GM12872 (cell line): ENCODE data around the gene MEIOB.

ENCODE experiments used
- CTCF ChIP-seq: IDR thresholded peaks from 3 replicates; pipeline ENCODE4 v1.5.1; 2011; ENCODE audit warnings: low read depth, mild to moderate bottlenecking, low read length, moderate library complexity; ENCODE audit not compliant: insufficient read depth

Gene MEIOB

GRCh38 chr16:1792836-1793577 is 79.0 kb downstream of the MEIOB start:
- TF ChIP-seq CTCF = no peak

GRCh38 chr16:1791943-1792812 is 79.8 kb downstream of the MEIOB start:
- no peak for TF ChIP-seq CTCF

- no peak for TF ChIP-seq CTCF
Observed at GRCh38 chr16:1791256-1791942, 80.6 kb downstream of the MEIOB start.

- no peak for TF ChIP-seq CTCF
Observed at GRCh38 chr16:1790611-1791255, 81.2 kb downstream of the MEIOB start.

GRCh38 chr16:1790261-1790610 is 81.7 kb downstream of the MEIOB start:
- no peak for TF ChIP-seq CTCF

- TF ChIP-seq CTCF = no peak
Observed at GRCh38 chr16:1789643-1790045, 82.3 kb downstream of the MEIOB start.

- no peak for TF ChIP-seq CTCF
Observed at GRCh38 chr16:1788708-1789100, 83.3 kb downstream of the MEIOB start.
